HG02763 (cell line): ENCODE data around the gene TIAL1.
"Not testable (repeated sequence)": the region's sequence is repeated elsewhere in the genome, so short reads cannot be mapped to it uniquely, and the experiment has no call there.

Source experiments
- ATAC-seq: cut with Tn5 transposase; IDR thresholded peaks from one replicate; pipeline ENCODE4 v1.9.1; 2021; ENCODE audit warnings: mild to moderate bottlenecking, moderate library complexity; ENCODE audit not compliant: unreplicated experiment

Gene TIAL1

GRCh38 chr10:119532251-119532650 lies 64.5 kb downstream of the TIAL1 start:
- ATAC-seq = not testable (repeated sequence)

DNA sequence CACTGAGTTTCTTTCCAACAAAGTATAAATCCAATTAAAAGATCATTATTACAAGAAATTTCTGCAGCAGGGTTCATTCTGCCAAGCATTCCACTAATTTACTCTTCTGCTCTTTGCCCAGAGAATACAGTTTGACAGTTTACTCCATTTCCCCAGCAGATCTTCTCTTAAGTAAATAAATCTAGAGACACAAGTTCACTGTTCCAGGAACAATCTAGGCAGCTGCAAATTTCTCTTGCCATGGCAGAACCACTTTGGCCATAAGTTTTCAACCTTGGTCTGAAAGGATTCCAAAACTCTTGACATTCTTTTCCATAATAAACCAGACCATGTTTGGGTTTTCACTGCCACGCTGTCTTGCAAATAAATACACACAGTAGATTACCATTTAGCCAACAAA lies 65.7 kb downstream of the TIAL1 start:
- no peak for ATAC-seq

DNA sequence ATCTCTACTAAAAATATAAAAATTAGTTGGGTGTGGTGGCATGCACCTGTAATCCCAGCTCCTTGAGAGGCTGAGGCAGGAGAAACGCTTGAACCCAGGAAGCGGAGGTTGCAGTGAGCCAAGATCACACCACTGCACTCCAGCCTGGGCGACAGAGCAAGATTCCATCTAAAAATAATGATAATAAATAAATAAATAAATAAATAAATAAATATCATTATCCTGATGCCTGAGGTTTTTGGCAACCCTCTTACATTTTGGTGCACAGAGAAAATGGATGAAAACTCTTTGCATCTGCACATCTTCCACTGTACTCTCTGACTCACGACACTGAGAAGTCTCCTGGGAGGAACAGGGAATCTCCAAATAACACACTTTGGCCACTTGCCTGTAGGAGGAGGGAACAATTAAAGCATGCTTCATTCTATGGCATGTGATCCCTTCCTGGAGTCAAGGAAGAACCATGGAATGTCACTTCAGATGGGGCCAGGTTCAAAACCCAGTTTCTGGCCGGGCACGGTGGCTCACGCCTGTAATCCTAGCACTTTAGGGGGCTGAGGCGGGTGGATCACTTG lies 68.0 kb downstream of the TIAL1 start:
- ATAC-seq = not testable (repeated sequence)

DNA sequence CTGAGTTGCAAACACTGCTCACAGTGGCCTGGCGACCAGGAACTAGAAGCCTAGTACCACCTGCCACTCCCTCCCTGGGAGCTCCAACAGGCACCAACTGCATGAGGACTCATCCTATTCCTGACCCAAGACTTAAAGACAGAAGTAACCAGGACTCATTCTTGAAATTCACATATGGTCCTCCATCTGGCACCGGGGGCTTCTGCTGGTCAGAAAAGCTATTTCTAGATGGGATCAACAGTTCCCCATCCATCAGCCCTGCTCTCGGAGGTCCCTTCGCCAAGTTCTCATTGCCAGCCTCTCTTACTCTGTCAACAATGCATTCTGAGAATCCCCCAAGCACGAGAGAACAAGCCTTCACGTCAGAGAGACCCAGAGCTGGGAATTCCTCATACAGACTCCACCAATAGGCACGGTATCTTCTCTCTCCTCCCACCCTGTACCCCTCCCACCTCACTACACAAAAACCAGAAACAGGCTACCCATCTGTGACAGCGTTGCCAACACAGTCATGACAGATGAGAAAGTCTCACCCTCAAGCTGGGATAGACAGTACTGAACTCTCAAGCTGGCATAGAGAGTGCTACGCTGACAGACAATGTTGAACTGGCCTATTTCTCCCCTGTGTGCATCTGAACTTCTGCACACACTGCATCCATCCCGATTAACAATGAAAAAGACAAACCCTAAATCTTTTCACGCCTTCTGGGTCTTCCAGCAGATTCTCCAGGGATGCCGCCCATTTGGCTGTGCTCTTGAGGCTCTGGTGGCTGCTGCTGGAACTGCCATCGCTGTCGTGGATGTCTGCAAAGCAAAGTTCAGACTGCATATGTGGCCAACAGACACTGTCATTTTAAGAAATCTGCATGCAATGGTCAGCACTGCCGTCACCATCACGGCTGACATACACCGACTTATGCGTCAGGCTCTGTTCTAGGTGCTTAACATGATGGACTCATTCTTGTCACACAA lies 69.9 kb downstream of the TIAL1 start:
- no peak for ATAC-seq

DNA sequence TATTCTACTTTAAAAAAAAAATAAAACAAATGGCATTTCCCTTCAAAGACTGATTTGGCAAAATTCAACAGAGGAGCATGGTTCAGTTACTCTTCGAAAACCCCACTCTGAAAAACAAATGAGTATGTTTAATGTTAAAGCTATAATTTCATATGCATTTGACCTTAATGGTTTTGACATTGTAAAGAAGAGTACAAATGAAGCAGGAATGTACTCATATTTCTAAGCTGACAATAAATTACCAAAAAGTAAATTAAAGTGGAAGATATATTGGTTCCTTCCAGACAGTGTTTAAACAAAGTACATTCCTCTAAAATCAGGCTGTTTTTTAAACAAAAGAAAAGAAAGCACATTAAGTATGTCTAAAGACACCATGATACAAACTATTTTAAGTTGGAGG lies 70.6 kb downstream of the TIAL1 start:
- ATAC-seq = no peak

GRCh38 chr10:119525116-119525515 lies 71.6 kb downstream of the TIAL1 start:
- no peak for ATAC-seq

GRCh38 chr10:119524720-119525070 lies 72.1 kb downstream of the TIAL1 start:
- no peak for ATAC-seq

- no peak for ATAC-seq
Measured at GRCh38 chr10:119523895-119524719, 72.7 kb downstream of the TIAL1 start.
